Regular cardiac myocyte (primary cell): Measurements from ENCODE around the gene ITIH1. TPM values are rescaled to one million over a fixed set of nuclear protein-coding genes. Genes with fewer than 3 reads are reported as not detected.

ENCODE experiments used
- total RNA-seq: library from RNA; depleted of rRNA; stranded (reverse); fragments of >200 nt; gene quantifications from 2 replicates; pipeline ENCODE4 v1.2.3, GENCODE V29; 2014

ITIH1 gene
- 0.56 TPM in 1 of 2 replicates, not detected in the other for total RNA-seq

GRCh38 chr3:52777127-52777958, at the start of gene ITIH1:
ITIH1 (plus strand) TSS chr3:52777599; CDS start chr3:52777616, 17 bp downstream.

GRCh38 chr3:52770496-52771333, 6.7 kb upstream of the ITIH1 start, which contains the start of gene NEK4:
NEK4 (minus strand) TSS chr3:52770940; CDS start chr3:52770746, 194 bp downstream.

GRCh38 chr3:52794612-52795099, 17.3 kb downstream of the ITIH1 start, which contains the start of gene ITIH3:
ITIH3 (plus strand) TSS chr3:52794796; CDS start chr3:52794804, 8 bp downstream.

GRCh38 chr3:52830535-52831258, 53.3 kb downstream of the ITIH1 start, which contains the start of gene ITIH4:
ITIH4 (minus strand) TSS chr3:52830672; CDS start chr3:52830642, 30 bp downstream.

GRCh38 chr3:52834871-52835501, 57.6 kb downstream of the ITIH1 start, which contains the start of gene MUSTN1:
MUSTN1 (minus strand) TSS chr3:52835019; CDS start chr3:52834948, 71 bp downstream.

Other genes with a start within 250 kb of the ITIH1 start
- gene NT5DC2, start 243.7 kb upstream of the ITIH1 start, total RNA-seq = 25.1 and 93.9 TPM in 2 replicates
- gene UQCC5, start 241.0 kb upstream of the ITIH1 start, total RNA-seq = 3.7 and 7.5 TPM in 2 replicates
- gene PBRM1, start 91.7 kb upstream of the ITIH1 start, total RNA-seq = 53.8 and 64.0 TPM in 2 replicates
- gene GNL3, start 91.6 kb upstream of the ITIH1 start, total RNA-seq = 160 and 167 TPM in 2 replicates
- gene GLT8D1, start 71.8 kb upstream of the ITIH1 start, total RNA-seq = 112 and 118 TPM in 2 replicates
- gene SPCS1, start 71.5 kb upstream of the ITIH1 start, total RNA-seq = 71.6 and 96.6 TPM in 2 replicates
- 17.8 and 24.7 TPM in 2 replicates for gene NEK4, start 6.7 kb upstream of the ITIH1 start, total RNA-seq
- gene ITIH3, start 17.2 kb downstream of the ITIH1 start, total RNA-seq = 0.19 and 0.85 TPM in 2 replicates
- gene ITIH4, start 53.1 kb downstream of the ITIH1 start, total RNA-seq = 0.96 and 2.3 TPM in 2 replicates
- gene MUSTN1, start 57.4 kb downstream of the ITIH1 start, total RNA-seq = 0.56 TPM in 1 of 2 replicates, not detected in the other
- 16.5 and 17.5 TPM in 2 replicates for gene STIMATE, start 119.9 kb downstream of the ITIH1 start, total RNA-seq